Neuronal stem cell (in vitro differentiated cells): ENCODE results near the gene MRPS33.

Source experiments
- DNase-seq: peaks from one replicate; pipeline ENCODE4 v3.0.0-alpha.2; 2013; ENCODE audit warnings: low spot score
- H2AFZ ChIP-seq: one replicate; pipeline ENCODE4 v1.6.1; 2013; ENCODE audit warnings: mild to moderate bottlenecking, low read length, inconsistent platforms
- H2AK5ac ChIP-seq: 2 replicates; pipeline ENCODE4 v1.6.1; 2013; ENCODE audit warnings: low read depth, mild to moderate bottlenecking, inconsistent platforms, low read length, moderate library complexity, mixed read lengths
- H2BK120ac ChIP-seq: 2 replicates; pipeline ENCODE4 v1.6.1; 2013; ENCODE audit warnings: low read depth, mild to moderate bottlenecking, inconsistent platforms, low read length, moderate library complexity, mixed read lengths
- H2BK12ac ChIP-seq: one replicate; pipeline ENCODE4 v1.6.1; 2013; ENCODE audit warnings: low read length, inconsistent platforms
- H2BK15ac ChIP-seq: 2 replicates; pipeline ENCODE4 v1.6.1; 2013; ENCODE audit warnings: mild to moderate bottlenecking, low read length, inconsistent platforms, mixed read lengths
- H2BK5ac ChIP-seq: one replicate; pipeline ENCODE4 v1.6.1; 2013; ENCODE audit warnings: inconsistent platforms, mild to moderate bottlenecking, low read length, moderate library complexity
- H3K14ac ChIP-seq: one replicate; pipeline ENCODE4 v1.6.1; 2013; ENCODE audit warnings: low read length, inconsistent platforms
- H3K18ac ChIP-seq: 2 replicates; pipeline ENCODE4 v1.6.1; 2013; ENCODE audit warnings: low read length, inconsistent platforms
- H3K23ac ChIP-seq: 2 replicates; pipeline ENCODE4 v1.6.1; 2013; ENCODE audit warnings: low read depth, mild to moderate bottlenecking, mixed read lengths, low read length, inconsistent platforms; ENCODE audit not compliant: poor library complexity
- H3K27ac ChIP-seq: replicated peaks from 3 replicates; pipeline ENCODE4 v1.5.1; 2013; ENCODE audit warnings: low read length, inconsistent platforms
- H3K27me3 ChIP-seq, 3 experiments: 2 replicates each; pipeline ENCODE4 v1.6.1; 2013; ENCODE audit warnings: low read length in 3 of 3, mild to moderate bottlenecking in 2 of 3, inconsistent platforms in 1 of 3, low read depth in 1 of 3, mixed read lengths in 1 of 3, moderate library complexity in 1 of 3; ENCODE audit not compliant: control insufficient read depth in 3 of 3, insufficient read depth in 3 of 3
- H3K36me3 ChIP-seq, 2 donors: replicated peaks in 1 of 2; 2 replicates each; pipeline ENCODE4 v1.6.1; 2013; ENCODE audit warnings: low read length in 2 of 2; ENCODE audit not compliant: control insufficient read depth in 2 of 2, insufficient read depth in 2 of 2
- H3K4ac ChIP-seq: 2 replicates; pipeline ENCODE4 v1.6.1; 2013; ENCODE audit warnings: inconsistent platforms, mild to moderate bottlenecking, low read length, moderate library complexity
- H3K4me1 ChIP-seq, 2 donors: 1 replicate in 1 of 2; 2 replicates in 1 of 2; pipeline ENCODE4 v1.6.1; 2013; ENCODE audit warnings: low read length in 2 of 2, low read depth in 1 of 2; ENCODE audit not compliant: control insufficient read depth in 2 of 2, insufficient read depth in 1 of 2
- H3K4me2 ChIP-seq: one replicate; pipeline ENCODE4 v1.6.1; 2013; ENCODE audit warnings: mild to moderate bottlenecking, low read length, inconsistent platforms; ENCODE audit not compliant: insufficient read depth, poor library complexity, severe bottlenecking
- H3K4me3 ChIP-seq, 2 donors: 2 replicates each; pipeline ENCODE4 v1.5.1; 2013; ENCODE audit warnings: low read length in 2 of 2, mild to moderate bottlenecking in 2 of 2, inconsistent platforms in 1 of 2, moderate library complexity in 1 of 2
- H3K79me1 ChIP-seq: one replicate; pipeline ENCODE4 v1.6.1; 2013; ENCODE audit warnings: low read depth, mild to moderate bottlenecking, inconsistent platforms, low read length, moderate library complexity
- H3K9ac ChIP-seq: one replicate; pipeline ENCODE4 v1.6.1; 2013; ENCODE audit warnings: mild to moderate bottlenecking, low read depth, low read length, inconsistent platforms; ENCODE audit not compliant: poor library complexity
- H3K9me3 ChIP-seq, 2 donors: replicated peaks in 1 of 2; 2 replicates each; pipeline versions ENCODE3 to v1.6.1; 2013; ENCODE audit warnings: low read length in 2 of 2, mild to moderate bottlenecking in 2 of 2, inconsistent platforms in 1 of 2, low read depth in 1 of 2, mixed read lengths in 1 of 2, moderate library complexity in 1 of 2; ENCODE audit not compliant: control insufficient read depth in 2 of 2, insufficient read depth in 1 of 2
- H4K8ac ChIP-seq: one replicate; pipeline ENCODE4 v1.6.1; 2013; ENCODE audit warnings: low read depth, mild to moderate bottlenecking, inconsistent platforms, low read length, moderate library complexity
- H4K91ac ChIP-seq: one replicate; pipeline ENCODE4 v1.6.1; 2013; ENCODE audit warnings: low read length, low read depth, mild to moderate bottlenecking, inconsistent platforms; ENCODE audit not compliant: poor library complexity
- WGBS, 2 donors: extraction: QIAGEN DNeasy Blood & Tissue Kit; methylation state at CpG; one replicate each; pipeline ENCODE4 v1.1.7; 2013; ENCODE audit warnings: missing lambda C conversion rate in 2 of 2, mixed read lengths in 1 of 2; ENCODE audit not compliant: insufficient read length in 2 of 2, insufficient replicate concordance in 1 of 2; ENCODE audit errors: extremely low coverage in 2 of 2; 5-methylcytosine and 5-hydroxymethylcytosine counted together

The MRPS33 gene

GRCh38 chr7:141001546-141001945, 13.2 kb downstream of the MRPS33 start:
- DNase-seq, result no peak
- WGBS, 2 donors, result no CpG with 5 or more reads among the region's 1 CpG
- no peak overlapping the region for H3K27ac ChIP-seq

GRCh38 chr7:141001122-141001521, 13.6 kb downstream of the MRPS33 start:
- no peak overlapping the region for H2AFZ ChIP-seq
- no CpG with 5 or more reads among the region's 3 CpGs for WGBS, 2 donors
- H3K27me3 ChIP-seq, result no peaks in the 10 kb centered on the region
- no peaks in the 10 kb centered on the region for H3K4me1 ChIP-seq
- no peak overlapping the region for H3K4ac ChIP-seq
- H2BK5ac ChIP-seq, result no peak overlapping the region
- no peaks in the 10 kb centered on the region for H3K79me1 ChIP-seq
- H4K91ac ChIP-seq, result no peak overlapping the region
- no peak overlapping the region for H2AK5ac ChIP-seq
- peaks cover 0 to 7% of the 10 kb centered on the region in 2 donors for H3K36me3 ChIP-seq
- no peaks in the 10 kb centered on the region for H3K9me3 ChIP-seq
- no peak overlapping the region for H2BK15ac ChIP-seq
- no peak overlapping the region for H2BK12ac ChIP-seq
- H4K8ac ChIP-seq, result no peak overlapping the region
- H3K9ac ChIP-seq, result no peak overlapping the region
- H3K27ac ChIP-seq, result no peak overlapping the region
- H3K14ac ChIP-seq, result no peak overlapping the region
- no peak overlapping the region for H3K4me2 ChIP-seq
- no peak overlapping the region for H3K23ac ChIP-seq
- no peak overlapping the region for H2BK120ac ChIP-seq
- H3K18ac ChIP-seq, result no peak overlapping the region
- no peak overlapping the region for H3K4me3 ChIP-seq
- DNase-seq, result no peak

More at GRCh38 chr7:141001546-141001945, 13.2 kb downstream of the MRPS33 start:
- Histone ChIP-seq H3K36me3 (peaks cover under 1 to 12% of the 10 kb centered on the region in 2 donors), H2AFZ (no peak overlapping the region), H2BK15ac (no peak overlapping the region), H3K9me3 (no peaks in the 10 kb centered on the region), H3K4me2 (no peak overlapping the region), H3K14ac (no peak overlapping the region), H3K79me1 (no peaks in the 10 kb centered on the region), H3K4me1 (no peaks in the 10 kb centered on the region), H3K27me3 (no peaks in the 10 kb centered on the region), H2AK5ac (no peak overlapping the region), H3K4me3 (no peak overlapping the region), H4K91ac (no peak overlapping the region), H2BK12ac (no peak overlapping the region), H4K8ac (no peak overlapping the region), H3K23ac (no peak overlapping the region), H3K4ac (no peak overlapping the region), H3K9ac (no peak overlapping the region), H3K18ac (no peak overlapping the region), H2BK120ac (no peak overlapping the region), H2BK5ac (no peak overlapping the region)

- Histone ChIP-seq H2BK5ac (no peak overlapping the region), H2AK5ac (no peak overlapping the region), H3K27ac (no peak overlapping the region), H3K4ac (no peak overlapping the region), H3K36me3 (no peaks in the 10 kb centered on the region), H2BK12ac (no peak overlapping the region), H2BK15ac (no peak overlapping the region), H3K4me1 (no peaks in the 10 kb centered on the region), H4K91ac (no peak overlapping the region), H3K79me1 (no peaks in the 10 kb centered on the region), H3K23ac (no peak overlapping the region), H2AFZ (no peak overlapping the region), H3K4me2 (no peak overlapping the region), H3K4me3 (no peak overlapping the region), H4K8ac (no peak overlapping the region), H3K14ac (no peak overlapping the region), H3K27me3 (no peaks in the 10 kb centered on the region), H3K18ac (no peak overlapping the region), H2BK120ac (no peak overlapping the region), H3K9me3 (no peaks in the 10 kb centered on the region), H3K9ac (no peak overlapping the region)
- WGBS, 2 donors, result no CpG with 5 or more reads among the region's 2 CpGs
- no peak for DNase-seq
These were observed 16.0 kb downstream of the MRPS33 start for GRCh38 chr7:140998715-140999114.

GRCh38 chr7:140992422-140992821, 22.3 kb downstream of the MRPS33 start:
- Histone ChIP-seq H4K91ac (no peak overlapping the region), H2AK5ac (no peak overlapping the region), H2BK15ac (no peak overlapping the region), H2BK12ac (no peak overlapping the region), H3K79me1 (no peaks in the 10 kb centered on the region), H2BK120ac (no peak overlapping the region), H3K36me3 (no peaks in the 10 kb centered on the region), H3K4me2 (no peak overlapping the region), H3K4ac (no peak overlapping the region), H3K4me3 (no peak overlapping the region), H3K27me3 (no peaks in the 10 kb centered on the region), H3K14ac (no peak overlapping the region), H3K9me3 (no peaks in the 10 kb centered on the region), H2BK5ac (no peak overlapping the region), H3K23ac (no peak overlapping the region), H3K4me1 (no peaks in the 10 kb centered on the region), H4K8ac (no peak overlapping the region), H2AFZ (no peak overlapping the region), H3K18ac (no peak overlapping the region), H3K27ac (no peak overlapping the region), H3K9ac (no peak overlapping the region)
- WGBS, 2 donors, result no CpG with 5 or more reads among the region's 3 CpGs
- no peak for DNase-seq
